HepG2 (cell line): ENCODE results near the gene NCOA7. TPM values are rescaled to one million over a fixed set of nuclear protein-coding genes. Genes with fewer than 3 reads are reported as not detected.

Experiments used
- CREM ChIP-seq, 2 experiments: sonication (generic) in 1 of 2; formaldehyde crosslinking in 1 of 2; IDR thresholded peaks; 2 replicates each; pipeline versions ENCODE4 v1.4.0 to v1.6.1; 2016 to 2020; ENCODE audit warnings: antibody characterized with exemption in 1 of 2, mild to moderate bottlenecking in 1 of 2, missing genetic modification reagents in 1 of 2
- PAX8 ChIP-seq: sonication (generic); formaldehyde crosslinking; IDR thresholded peaks from 2 replicates; pipeline ENCODE4 v1.8.0; 2022; ENCODE audit warnings: mild to moderate bottlenecking, missing genetic modification reagents, borderline replicate concordance
- PPARG ChIP-seq: conservative IDR thresholded peaks from 2 replicates; pipeline ENCODE4 v1.6.1; 2016; ENCODE audit warnings: missing biosample characterization, missing genetic modification reagents
- SP1 ChIP-seq, 2 experiments: fragments of 450-650 bp in 1 of 2; sonication (generic) in 1 of 2; formaldehyde crosslinking in 1 of 2; IDR thresholded peaks; 2 replicates each; pipeline versions ENCODE4 v1.4.0 to v1.6.1; 2016 to 2020; ENCODE audit warnings: missing genetic modification reagents in 1 of 2
- SP4 ChIP-seq: sonication (generic); formaldehyde crosslinking; IDR thresholded peaks from 2 replicates; pipeline ENCODE4 v1.8.1; 2023; ENCODE audit warnings: mild to moderate bottlenecking, missing genetic modification reagents
- YEATS2 ChIP-seq: sonication (generic); formaldehyde crosslinking; IDR thresholded peaks from 2 replicates; pipeline ENCODE4 v1.4.0; 2020; ENCODE audit warnings: missing genetic modification reagents, borderline replicate concordance
- ZNF614 ChIP-seq: IDR thresholded peaks from 2 replicates; pipeline ENCODE4 v1.6.1; 2018; ENCODE audit warnings: missing biosample characterization, missing genetic modification reagents, inconsistent platforms, borderline replicate concordance
- ZNF619 ChIP-seq: sonication (generic); formaldehyde crosslinking; IDR thresholded peaks from 2 replicates; pipeline ENCODE4 v1.4.0; 2020; ENCODE audit warnings: mild to moderate bottlenecking, missing genetic modification reagents
- ZNF841 ChIP-seq: sonication (generic); formaldehyde crosslinking; IDR thresholded peaks from 2 replicates; pipeline ENCODE4 v1.8.1; 2023; ENCODE audit warnings: missing genetic modification reagents, borderline replicate concordance
- ZSCAN9 ChIP-seq: IDR thresholded peaks from 2 replicates; pipeline ENCODE4 v1.6.1; 2016; ENCODE audit warnings: borderline replicate concordance
- polyA plus RNA-seq, 8 experiments: library from polyadenylated mRNA; depleted of rRNA in 3 of 8; stranded (reverse) in 7 of 8; unstranded in 1 of 8; fragments of >200 nt; fragmentation: Illumina TruSeq in 4 of 8; extraction: Trizol in 4 of 8; gene quantifications; 2 replicates each; pipeline versions ENCODE4 v1.2.1 to v1.2.3, GENCODE V29; 2011 to 2016; ENCODE audit warnings: low read depth in 4 of 8, missing spikeins in 1 of 8, mixed read lengths in 1 of 8; ENCODE audit not compliant: insufficient read depth in 1 of 8
- total RNA-seq, 5 experiments: library from RNA; depleted of rRNA; stranded (reverse); fragments of >200 nt; fragmentation: Illumina TruSeq; extraction: Trizol; gene quantifications; 2 replicates each; pipeline ENCODE4 v1.2.3, GENCODE V29; 2016; ENCODE audit warnings: low read depth in 1 of 5
- TF ChIP-seq, protein P1 (sequence below): sonication (generic); formaldehyde crosslinking; conservative IDR thresholded peaks from 2 replicates; pipeline ENCODE4 v1.4.0; 2020; ENCODE audit warnings: mild to moderate bottlenecking, missing genetic modification reagents, moderate library complexity
- TF ChIP-seq, protein P2 (sequence below): IDR thresholded peaks from 2 replicates; pipeline ENCODE4 v1.6.1; 2016; ENCODE audit warnings: control low read depth
- TF ChIP-seq, protein P3 (sequence below): sonication (generic); formaldehyde crosslinking; IDR thresholded peaks from 2 replicates; pipeline ENCODE4 v1.4.0; 2020; ENCODE audit warnings: mild to moderate bottlenecking, missing genetic modification reagents, borderline replicate concordance
- TF ChIP-seq, protein P4 (sequence below): sonication (generic); formaldehyde crosslinking; conservative IDR thresholded peaks from 2 replicates; pipeline ENCODE4 v1.8.1; 2023; ENCODE audit warnings: missing genetic modification reagents
- TF ChIP-seq, protein P5 (sequence below), 2 experiments: IDR thresholded peaks; 2 replicates each; pipeline ENCODE4 v1.6.1; 2011 to 2012; ENCODE audit warnings: low read length in 2 of 2, borderline replicate concordance in 1 of 2, low read depth in 1 of 2, mild to moderate bottlenecking in 1 of 2, moderate library complexity in 1 of 2

The NCOA7 gene
- total and polyA plus RNA-seq, 2 of the 13 experiments (the other 11 are each of a cell fraction or from before 2014, with no cell fraction given) = 13.6 to 20.8 TPM

DNA sequence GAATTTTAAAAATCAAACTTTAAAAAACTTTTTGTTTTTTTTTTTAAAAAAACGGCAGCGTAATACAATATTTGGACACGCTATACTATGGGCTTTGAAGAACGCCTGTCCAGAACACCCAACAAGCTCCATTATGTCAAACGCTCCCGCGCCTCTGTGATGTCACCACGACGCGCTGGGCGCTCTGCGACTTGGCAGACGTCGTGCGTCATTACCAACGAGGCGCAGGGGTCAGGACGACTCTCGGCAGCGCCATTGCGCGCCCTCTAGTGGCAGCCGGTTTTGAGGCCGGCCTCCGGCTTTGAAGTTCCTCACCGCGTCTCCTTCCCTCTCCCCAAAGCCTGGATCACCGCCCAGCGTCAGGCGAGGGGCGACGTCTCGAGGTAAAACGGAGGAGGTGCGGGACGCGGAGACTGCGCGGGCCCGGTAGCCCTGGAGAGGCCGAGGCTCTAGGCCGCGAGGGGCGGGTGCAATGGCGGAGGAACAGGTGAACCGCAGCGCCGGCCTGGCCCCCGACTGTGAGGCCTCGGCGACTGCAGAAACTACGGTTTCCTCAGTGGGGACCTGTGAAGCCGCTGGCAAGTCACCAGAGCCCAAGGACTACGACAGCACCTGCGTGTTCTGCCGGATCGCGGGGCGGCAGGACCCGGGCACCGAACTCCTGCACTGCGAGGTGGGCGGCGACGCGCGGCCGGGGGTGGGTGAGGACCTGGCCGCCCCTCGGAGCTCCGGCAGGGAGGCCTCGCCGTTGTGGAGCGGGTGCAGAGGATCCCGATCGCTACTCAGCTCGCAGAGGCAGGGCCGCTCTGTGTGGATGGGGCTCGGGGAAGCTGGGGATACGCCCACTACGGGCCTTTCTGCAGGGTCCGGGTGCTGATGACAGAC lies 166.0 kb downstream of the NCOA7 start, which contains the start of gene HINT3 (continued):
- TF ChIP-seq ZNF619 (CRISPR knock-in tag) = peak; percentile 98; the same call in 1 of the 2 replicates
- no peak for TF ChIP-seq ZNF841 (CRISPR knock-in tag)
- TF ChIP-seq SP4 (CRISPR knock-in tag) = no peak; the same call in none of the 2 replicates
- TF ChIP-seq, protein P1, sequence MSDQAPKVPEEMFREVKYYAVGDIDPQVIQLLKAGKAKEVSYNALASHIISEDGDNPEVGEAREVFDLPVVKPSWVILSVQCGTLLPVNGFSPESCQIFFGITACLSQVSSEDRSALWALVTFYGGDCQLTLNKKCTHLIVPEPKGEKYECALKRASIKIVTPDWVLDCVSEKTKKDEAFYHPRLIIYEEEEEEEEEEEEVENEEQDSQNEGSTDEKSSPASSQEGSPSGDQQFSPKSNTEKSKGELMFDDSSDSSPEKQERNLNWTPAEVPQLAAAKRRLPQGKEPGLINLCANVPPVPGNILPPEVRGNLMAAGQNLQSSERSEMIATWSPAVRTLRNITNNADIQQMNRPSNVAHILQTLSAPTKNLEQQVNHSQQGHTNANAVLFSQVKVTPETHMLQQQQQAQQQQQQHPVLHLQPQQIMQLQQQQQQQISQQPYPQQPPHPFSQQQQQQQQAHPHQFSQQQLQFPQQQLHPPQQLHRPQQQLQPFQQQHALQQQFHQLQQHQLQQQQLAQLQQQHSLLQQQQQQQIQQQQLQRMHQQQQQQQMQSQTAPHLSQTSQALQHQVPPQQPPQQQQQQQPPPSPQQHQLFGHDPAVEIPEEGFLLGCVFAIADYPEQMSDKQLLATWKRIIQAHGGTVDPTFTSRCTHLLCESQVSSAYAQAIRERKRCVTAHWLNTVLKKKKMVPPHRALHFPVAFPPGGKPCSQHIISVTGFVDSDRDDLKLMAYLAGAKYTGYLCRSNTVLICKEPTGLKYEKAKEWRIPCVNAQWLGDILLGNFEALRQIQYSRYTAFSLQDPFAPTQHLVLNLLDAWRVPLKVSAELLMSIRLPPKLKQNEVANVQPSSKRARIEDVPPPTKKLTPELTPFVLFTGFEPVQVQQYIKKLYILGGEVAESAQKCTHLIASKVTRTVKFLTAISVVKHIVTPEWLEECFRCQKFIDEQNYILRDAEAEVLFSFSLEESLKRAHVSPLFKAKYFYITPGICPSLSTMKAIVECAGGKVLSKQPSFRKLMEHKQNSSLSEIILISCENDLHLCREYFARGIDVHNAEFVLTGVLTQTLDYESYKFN (CRISPR knock-in tag) = peak; percentile 72
- peak; percentile 87 for TF ChIP-seq PPARG (CRISPR knock-in tag)
- TF ChIP-seq, protein P2, sequence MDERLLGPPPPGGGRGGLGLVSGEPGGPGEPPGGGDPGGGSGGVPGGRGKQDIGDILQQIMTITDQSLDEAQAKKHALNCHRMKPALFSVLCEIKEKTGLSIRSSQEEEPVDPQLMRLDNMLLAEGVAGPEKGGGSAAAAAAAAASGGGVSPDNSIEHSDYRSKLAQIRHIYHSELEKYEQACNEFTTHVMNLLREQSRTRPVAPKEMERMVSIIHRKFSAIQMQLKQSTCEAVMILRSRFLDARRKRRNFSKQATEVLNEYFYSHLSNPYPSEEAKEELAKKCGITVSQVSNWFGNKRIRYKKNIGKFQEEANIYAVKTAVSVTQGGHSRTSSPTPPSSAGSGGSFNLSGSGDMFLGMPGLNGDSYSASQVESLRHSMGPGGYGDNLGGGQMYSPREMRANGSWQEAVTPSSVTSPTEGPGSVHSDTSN (CRISPR knock-in tag) = no peak
- TF ChIP-seq, protein P3, sequence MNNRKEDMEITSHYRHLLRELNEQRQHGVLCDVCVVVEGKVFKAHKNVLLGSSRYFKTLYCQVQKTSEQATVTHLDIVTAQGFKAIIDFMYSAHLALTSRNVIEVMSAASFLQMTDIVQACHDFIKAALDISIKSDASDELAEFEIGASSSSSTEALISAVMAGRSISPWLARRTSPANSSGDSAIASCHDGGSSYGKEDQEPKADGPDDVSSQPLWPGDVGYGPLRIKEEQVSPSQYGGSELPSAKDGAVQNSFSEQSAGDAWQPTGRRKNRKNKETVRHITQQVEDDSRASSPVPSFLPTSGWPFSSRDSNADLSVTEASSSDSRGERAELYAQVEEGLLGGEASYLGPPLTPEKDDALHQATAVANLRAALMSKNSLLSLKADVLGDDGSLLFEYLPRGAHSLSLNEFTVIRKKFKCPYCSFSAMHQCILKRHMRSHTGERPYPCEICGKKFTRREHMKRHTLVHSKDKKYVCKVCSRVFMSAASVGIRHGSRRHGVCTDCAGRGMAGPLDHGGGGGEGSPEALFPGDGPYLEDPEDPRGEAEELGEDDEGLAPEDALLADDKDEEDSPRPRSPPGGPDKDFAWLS (CRISPR knock-in tag) = 0 out of 2 replicates have a peak, but pooled peaks have one; percentile 54
- TF ChIP-seq, protein P4, sequence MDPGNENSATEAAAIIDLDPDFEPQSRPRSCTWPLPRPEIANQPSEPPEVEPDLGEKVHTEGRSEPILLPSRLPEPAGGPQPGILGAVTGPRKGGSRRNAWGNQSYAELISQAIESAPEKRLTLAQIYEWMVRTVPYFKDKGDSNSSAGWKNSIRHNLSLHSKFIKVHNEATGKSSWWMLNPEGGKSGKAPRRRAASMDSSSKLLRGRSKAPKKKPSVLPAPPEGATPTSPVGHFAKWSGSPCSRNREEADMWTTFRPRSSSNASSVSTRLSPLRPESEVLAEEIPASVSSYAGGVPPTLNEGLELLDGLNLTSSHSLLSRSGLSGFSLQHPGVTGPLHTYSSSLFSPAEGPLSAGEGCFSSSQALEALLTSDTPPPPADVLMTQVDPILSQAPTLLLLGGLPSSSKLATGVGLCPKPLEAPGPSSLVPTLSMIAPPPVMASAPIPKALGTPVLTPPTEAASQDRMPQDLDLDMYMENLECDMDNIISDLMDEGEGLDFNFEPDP = peak; percentile 99
- TF ChIP-seq YEATS2 (CRISPR knock-in tag) = peak; percentile 98
- TF ChIP-seq ZSCAN9 (CRISPR knock-in tag) = peak; percentile 54
- TF ChIP-seq, protein P5, sequence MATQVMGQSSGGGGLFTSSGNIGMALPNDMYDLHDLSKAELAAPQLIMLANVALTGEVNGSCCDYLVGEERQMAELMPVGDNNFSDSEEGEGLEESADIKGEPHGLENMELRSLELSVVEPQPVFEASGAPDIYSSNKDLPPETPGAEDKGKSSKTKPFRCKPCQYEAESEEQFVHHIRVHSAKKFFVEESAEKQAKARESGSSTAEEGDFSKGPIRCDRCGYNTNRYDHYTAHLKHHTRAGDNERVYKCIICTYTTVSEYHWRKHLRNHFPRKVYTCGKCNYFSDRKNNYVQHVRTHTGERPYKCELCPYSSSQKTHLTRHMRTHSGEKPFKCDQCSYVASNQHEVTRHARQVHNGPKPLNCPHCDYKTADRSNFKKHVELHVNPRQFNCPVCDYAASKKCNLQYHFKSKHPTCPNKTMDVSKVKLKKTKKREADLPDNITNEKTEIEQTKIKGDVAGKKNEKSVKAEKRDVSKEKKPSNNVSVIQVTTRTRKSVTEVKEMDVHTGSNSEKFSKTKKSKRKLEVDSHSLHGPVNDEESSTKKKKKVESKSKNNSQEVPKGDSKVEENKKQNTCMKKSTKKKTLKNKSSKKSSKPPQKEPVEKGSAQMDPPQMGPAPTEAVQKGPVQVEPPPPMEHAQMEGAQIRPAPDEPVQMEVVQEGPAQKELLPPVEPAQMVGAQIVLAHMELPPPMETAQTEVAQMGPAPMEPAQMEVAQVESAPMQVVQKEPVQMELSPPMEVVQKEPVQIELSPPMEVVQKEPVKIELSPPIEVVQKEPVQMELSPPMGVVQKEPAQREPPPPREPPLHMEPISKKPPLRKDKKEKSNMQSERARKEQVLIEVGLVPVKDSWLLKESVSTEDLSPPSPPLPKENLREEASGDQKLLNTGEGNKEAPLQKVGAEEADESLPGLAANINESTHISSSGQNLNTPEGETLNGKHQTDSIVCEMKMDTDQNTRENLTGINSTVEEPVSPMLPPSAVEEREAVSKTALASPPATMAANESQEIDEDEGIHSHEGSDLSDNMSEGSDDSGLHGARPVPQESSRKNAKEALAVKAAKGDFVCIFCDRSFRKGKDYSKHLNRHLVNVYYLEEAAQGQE (IDR thresholded peaks at IDR 0.05; ENCODE audit: borderline replicate concordance in 1 of 2, low read depth in 1 of 2, low read length in 2 of 2) = peak in 1 of 2 experiments; percentile 63; a peak in 1 of 4 replicates
- peak; percentile 90 for TF ChIP-seq ZNF614
- TF ChIP-seq CREM (IDR thresholded peaks at IDR 0.05) = peak; percentile 98
- peak; percentile 83 for TF ChIP-seq CREM (CRISPR knock-in tag; IDR thresholded peaks at IDR 0.05)
- no peak for TF ChIP-seq SP1 (IDR thresholded peaks at IDR 0.05)
- TF ChIP-seq SP1 (CRISPR knock-in tag; IDR thresholded peaks at IDR 0.05) = peak; percentile 76
- TF ChIP-seq PAX8 (CRISPR knock-in tag) = peak; percentile 82; the same call in 1 of the 2 replicates
